NCI-H128 (cell line): ENCODE measurements around the gene CAPN14.

ENCODE experiments used
- DNase-seq: peaks from one replicate; lab custom pipeline; 2025; ENCODE audit not compliant: unreplicated experiment; lab: John Stamatoyannopoulos, UW

The CAPN14 gene, protein sequence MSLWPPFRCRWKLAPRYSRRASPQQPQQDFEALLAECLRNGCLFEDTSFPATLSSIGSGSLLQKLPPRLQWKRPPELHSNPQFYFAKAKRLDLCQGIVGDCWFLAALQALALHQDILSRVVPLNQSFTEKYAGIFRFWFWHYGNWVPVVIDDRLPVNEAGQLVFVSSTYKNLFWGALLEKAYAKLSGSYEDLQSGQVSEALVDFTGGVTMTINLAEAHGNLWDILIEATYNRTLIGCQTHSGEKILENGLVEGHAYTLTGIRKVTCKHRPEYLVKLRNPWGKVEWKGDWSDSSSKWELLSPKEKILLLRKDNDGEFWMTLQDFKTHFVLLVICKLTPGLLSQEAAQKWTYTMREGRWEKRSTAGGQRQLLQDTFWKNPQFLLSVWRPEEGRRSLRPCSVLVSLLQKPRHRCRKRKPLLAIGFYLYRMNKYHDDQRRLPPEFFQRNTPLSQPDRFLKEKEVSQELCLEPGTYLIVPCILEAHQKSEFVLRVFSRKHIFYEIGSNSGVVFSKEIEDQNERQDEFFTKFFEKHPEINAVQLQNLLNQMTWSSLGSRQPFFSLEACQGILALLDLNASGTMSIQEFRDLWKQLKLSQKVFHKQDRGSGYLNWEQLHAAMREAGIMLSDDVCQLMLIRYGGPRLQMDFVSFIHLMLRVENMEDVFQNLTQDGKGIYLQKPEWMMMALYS

DNA sequence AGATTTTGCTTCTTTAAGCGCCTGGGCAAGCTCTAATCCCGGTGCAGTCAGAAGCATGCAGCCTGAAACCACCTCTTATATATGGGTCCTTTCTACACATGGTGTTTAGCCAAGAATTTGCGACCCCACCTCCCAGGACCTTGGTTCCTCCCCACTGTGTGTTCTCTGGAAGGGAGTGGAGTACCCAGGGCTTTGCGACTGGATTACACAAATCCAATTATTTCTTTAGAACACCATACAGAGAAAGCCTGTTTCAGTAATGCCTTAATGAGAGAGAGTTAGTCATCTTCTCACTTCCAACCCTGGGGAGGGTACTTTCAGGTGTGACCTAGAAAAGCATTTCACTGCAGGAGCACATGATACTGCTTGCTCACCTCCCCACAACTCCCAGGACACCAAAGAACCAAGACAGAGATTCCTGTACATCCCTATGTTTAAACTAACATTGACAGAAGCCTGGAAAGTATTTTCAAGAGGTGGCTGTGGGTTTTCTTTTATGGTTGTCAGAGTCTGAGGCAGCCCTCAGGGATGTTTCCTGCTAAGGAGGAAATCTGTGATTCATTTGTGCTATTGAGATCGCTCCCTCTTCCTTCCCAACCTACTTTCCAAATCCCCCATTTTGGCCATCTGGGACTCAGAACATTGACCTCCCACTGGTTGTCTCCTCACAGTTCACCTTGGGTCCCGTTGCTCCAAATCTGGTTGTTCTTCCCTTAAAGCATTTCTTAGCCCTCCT, at the start of gene CAPN14:
Gene CAPN14 (minus strand): TSS at position 51 of the 736 bp plus-strand sequence. CDS start 12,068 bp downstream, outside the sequence.
- DNase-seq = no peak

DNA sequence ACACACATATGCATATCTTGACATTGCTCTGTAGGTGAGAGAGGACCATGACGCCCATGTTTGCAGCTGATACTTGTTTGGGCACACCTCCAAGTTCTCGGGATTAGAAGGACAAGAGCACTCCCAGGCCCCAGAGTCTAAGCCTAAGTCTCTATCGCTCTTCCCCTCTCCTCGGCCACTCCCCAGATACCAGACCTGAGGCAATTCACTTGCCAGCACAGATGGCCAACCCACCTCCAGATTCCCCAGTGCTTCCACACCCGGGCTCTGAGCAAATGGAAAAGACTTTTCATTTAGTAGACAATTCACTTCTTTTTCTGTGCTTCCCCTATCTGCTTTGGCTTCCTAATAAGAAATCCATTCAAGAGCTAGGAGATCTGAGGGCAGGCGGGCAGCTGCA, 49.5 kb upstream of the CAPN14 start:
- DNase-seq = no peak

DNA sequence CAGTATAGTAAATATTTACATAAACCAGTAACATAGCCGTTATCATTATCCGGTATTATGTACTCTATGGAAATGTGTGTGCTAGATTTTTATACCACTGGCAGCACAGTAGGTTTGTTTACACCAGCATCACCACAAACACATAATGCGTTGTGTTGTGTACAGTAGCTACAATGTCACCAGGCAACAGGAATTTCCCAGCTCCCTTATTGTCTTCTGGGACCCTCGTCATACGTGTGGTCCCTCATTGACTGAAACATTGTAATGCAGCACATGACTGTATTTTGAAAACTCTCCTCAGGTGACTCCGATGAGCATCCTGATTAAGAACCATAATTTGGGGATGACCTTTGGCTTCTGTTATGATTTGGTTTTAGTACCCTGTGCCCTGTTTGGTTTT, 47.9 kb upstream of the CAPN14 start:
- DNase-seq = no peak

DNA sequence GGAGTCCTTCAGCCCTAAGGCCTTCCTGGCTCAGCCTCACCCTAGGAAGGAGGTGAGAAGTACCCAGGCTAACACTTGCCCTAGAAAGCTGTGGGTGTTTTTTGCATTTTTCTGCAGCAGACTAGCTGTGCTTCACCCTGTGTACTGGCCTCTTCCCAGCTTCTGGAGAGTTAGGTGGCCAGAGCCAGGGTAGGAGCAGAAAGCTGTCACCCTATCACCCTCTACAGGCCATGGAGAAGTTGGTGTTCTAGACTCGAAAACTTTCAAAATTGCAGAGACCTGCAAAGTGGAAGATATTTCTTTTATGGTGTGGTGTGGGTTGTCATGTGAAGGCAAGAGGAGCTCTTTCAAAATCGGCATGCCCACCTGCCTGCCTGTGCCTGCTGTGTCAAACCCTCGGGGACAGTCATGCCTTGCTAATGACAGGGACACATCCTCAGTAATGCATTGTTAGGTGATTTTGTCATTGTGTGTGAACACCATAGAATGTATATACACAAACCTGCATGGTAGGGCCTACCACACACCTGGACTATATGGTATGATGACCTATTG, 46.4 kb upstream of the CAPN14 start:
- no peak for DNase-seq

DNA sequence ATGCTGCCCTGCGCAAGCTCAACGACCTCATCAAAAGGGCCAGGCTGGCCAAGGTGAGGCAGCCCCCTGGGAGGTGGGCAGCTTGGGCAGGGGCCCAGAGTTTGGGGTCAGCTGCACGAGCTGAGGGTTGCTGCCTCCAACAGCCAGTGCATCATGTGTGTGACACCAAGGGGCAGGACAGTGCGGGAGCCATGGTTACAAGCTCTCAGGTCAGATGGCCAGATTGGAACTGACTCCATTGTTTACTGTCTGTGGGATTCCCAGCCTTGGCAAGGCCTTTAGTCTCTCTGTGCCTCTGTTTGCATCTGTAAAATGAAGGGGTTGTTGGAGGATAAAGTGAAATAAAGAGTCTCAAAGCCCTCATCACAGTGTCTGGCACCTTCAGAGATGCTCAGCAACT, 43.6 kb upstream of the CAPN14 start:
- no peak for DNase-seq

DNA sequence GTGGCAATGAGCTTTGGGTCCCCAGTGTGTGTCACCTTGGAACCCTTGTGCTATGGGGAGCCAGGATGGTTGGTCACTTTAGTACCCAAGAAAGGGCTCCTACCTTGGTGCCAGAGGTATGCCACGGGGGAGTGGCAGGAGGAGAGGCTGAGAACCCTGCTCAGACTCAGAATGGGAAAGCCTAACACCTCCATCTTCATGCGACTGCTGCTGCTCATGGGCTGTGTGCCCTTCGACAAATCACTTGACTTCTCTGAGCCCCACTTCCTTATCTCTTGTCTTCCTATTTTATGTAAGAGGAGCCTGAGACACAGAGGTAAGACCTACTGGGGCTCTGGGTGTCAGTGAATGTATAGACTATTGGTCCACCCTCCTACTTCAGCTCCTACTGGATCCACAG, 41.8 kb upstream of the CAPN14 start:
- no peak for DNase-seq

DNA sequence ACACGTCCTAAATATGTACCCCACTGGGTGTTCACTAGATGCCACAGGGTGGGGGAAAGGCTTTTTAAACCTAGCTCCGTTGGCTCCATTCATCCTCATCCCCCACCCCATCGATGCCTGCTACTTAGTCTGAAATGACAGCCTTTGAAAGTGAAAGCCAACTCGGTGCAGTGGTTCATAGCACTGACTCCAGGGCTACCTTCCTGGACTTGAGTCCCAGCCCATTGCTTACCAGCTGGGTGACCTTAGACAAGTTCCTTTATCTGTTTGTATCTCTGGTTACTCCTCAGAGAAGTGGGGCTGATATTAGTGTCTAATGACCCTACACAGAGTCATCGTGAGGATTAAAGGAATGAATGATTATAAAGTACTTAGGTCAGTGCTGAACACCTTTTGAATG, 41.0 kb upstream of the CAPN14 start:
- DNase-seq = no peak

DNA sequence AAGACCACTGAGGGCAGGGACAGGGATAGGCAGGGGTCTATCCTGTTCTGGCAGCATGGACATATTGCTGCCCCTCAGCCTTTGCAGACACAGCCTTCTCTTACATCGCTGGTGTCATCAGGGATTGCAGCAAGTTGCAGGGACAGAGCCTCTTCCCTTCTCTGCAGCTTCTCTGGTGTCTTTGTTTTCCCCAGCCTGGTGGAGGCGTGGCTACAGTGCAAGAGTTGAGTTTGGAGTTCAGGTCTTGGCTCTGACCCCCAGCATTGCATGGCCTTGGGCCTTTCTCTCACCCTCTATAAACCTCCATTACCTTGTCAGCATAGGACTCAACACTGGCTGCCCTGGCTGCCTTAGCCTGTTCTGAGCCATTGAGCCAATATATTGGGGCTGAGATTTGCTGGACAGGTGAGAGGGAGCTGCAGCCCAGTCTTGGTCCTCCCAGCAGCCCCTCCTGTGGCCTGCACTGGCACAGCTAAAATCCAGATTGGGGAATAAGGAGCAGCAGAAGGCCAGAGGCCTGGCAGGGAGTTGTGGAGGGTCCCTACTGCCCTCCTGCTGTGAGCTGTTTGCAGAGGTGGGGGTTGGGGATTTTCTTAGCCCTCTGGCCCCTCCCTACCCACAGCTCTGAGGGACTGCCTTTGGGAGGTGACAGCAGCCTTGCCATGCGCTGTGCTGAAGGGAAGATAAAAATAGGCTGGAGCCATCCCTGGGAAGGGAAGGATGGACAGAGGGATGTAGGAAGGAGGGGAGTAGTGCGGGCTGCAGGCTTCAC, 39.5 kb upstream of the CAPN14 start:
- DNase-seq = no peak

DNA sequence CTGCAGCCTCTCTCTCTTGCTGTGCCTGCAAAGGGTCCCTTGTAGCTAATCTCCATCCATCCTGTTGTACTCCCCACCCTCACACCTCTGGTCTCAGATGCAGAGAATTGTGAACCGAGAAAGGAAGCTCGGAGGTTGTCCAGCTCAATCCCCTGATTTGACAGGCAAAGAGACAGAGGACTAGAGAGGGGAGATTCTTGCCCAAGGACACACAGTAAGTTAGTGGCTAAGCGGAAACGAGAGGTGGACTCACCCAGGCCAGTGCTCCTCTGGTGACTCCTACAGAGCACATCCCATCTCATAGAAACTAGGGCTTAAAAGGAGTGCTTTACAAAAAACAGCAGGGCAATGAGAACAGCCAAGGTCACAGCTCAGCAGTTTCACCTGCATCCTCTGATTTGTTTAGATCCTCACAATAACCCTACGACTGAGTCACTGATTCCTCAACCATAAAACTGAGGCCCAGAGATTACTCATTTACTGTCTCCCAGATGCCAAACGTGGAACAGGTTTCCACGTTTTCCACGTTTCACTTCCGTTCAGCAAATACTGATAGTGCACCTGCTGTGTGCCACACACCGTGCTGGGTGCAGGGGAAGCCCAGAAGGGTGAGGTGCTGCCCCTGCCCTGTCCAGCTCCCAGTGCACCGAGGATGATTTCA, 38.7 kb upstream of the CAPN14 start:
- no peak for DNase-seq

DNA sequence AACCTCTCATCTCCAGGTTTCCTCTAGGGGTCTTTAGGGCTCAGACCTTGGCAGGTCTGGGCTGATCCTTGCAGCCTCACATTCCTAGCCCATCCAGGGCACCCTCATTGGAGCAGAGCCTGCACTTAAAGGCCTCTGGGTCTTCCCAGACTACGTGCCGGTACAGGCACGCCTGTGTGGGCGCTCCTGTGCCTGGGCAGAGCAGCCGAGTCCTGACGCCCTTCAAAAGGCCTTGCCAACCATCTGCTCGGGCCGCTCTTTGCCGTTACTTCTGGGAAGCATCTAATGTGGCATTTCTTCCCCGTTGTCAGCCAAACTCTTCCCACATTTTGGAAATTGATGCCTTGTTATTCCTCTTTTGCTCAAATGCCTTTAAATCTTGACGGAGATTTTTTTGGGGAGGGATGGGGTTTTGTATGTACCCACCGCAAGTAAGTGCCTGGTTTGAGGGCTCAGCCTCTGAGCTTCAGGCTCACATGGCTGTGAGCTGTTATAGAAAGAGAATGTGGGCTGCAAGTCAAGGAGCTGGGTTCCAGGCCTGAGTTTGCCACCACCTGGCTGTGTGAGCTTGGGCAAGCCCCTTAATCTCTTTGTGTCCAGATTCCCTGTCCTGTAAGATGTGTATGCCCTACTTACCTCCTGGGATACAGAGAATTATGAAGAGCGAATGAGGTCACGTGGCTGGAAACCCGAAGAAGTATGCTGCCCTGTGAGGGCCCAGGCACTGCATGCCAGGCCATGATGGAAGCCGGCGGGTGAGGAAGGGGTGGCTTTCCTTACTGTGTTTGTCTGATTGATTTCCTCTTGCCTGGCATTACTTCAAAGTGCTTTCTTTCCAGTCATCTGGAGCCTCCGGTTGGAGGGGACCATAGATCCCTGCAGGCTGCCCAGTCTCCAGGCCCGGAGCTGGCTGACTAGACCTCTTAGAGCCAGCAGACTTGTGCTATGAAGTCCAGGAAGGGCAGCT, 37.2 kb upstream of the CAPN14 start:
- no peak for DNase-seq

DNA sequence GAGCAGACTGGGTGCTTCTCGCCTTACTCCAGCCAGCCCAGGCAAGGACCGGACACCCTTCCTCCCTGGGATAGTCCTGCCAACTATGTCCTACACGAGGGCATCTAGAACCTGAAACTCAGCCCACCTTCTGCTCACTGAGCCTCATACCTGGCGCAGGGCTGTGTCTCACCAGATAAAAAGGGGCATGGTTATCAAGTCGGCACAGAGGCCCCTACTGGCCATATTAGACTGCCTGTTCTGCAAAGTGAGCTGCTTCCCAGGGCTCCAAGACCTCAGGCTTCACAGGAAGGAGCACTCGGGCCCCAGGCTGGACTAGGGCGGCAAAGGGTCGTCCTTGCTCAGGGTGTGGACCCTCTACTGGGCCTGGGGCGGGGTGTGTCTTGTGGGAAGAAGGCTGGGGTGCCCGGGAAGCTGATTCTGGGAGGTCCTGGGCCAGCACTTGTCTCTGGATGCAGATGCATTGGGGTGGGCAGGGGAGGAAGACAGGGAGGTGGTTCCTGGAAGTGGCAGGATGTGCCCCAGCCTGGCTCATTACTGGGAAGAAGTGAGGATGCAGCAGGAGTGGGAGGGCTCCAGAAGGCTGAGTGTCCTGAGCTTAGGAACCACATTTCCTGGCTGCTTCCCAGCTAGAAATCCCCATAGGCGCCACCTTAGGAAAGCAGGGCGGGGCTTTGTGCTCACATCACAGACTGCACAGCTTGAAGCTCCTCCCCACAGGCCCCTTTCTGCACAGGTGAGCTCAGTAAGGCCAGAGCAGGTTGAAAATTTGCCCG, 36.2 kb upstream of the CAPN14 start:
- DNase-seq = no peak

DNA sequence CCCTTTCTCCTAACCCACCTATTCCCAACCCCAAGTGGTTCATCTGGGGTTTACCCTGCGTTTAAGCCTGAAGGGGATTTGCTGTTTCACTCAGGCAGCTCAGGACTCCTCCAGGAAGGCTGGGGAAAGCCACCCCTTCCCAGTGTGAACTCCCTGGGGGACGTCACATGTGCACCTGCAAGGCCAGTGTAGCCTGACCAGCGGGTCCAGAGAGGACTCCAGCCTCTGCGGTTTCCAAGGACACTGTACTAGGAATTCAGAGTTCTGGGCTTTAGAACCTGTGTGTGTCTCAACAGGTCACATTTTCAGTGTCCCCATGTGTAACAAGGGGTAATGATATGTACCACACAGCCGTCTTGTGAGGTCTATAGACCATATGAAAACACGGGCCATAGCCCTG, 34.5 kb upstream of the CAPN14 start:
- DNase-seq = no peak

DNA sequence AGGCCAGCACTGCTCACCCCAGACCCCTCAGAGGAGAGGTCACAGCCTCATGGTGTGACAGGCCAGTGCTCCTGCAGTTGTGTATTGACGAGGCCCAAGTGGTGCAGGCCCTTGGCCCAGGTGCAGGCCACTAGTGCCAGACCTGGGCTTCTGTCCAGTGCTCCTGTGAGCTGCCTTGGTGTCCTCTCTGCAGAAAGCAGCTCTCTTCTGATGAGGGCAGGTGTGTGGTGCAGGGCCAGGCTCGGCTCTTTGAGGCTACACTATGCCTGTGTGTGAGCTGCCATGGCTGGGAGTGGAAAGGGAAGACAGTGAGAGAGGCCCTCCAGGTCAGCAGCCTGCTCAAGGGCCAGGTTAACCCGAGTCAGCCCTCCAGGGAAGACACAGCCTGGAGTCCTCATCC, 33.7 kb upstream of the CAPN14 start:
- DNase-seq = no peak

DNA sequence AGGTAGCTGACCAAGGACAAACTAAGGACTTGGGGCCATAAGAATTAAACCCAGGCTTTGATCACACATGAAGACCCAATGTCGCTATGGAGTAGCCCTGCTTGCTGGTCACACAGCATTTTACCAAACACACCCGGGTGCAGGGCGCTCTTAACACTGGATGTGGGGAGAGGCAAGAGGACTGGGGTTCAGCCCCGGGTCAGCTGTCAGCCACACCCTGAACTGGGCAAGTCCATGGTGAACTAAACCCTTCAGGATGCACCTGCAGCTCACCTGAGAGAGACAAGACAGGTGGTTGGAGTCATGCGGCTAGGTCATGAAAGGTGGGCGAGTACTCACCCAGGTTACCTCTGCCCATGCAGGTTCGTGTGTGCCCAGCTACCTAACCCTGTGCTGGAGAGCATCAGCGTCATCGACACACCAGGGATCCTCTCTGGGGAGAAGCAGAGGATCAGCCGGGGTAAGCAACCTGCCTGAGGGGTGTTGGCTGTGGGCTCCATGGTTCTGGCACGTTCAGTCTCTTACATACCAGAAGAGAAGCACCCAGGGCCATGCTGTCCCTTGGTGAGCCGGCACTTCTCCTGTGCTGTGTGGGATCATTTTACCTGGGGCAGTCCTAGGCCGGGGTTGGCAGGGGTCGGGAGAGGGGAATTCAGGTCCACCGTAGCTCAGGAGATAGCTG, 31.8 kb upstream of the CAPN14 start:
- no peak for DNase-seq

DNA sequence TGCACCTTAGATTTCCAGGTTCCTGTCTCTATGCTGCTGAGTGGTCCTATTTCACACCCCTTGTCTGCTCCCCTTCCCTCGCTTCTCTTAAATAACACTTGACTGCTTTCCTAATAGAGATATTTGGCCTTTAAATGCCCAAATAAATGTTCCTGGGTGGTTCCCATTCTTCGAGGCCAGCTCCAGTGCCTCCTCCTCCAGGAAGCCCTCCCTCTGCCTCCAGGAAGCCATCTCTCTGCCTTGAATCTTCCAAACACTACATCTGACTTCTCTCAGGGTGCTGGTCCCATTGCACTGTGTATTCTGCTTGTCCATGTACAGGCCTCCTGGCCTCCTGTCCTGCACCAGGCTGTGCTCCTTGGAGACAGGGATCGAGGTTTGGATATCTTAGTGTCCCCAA, 30.8 kb upstream of the CAPN14 start:
- no peak for DNase-seq

DNA sequence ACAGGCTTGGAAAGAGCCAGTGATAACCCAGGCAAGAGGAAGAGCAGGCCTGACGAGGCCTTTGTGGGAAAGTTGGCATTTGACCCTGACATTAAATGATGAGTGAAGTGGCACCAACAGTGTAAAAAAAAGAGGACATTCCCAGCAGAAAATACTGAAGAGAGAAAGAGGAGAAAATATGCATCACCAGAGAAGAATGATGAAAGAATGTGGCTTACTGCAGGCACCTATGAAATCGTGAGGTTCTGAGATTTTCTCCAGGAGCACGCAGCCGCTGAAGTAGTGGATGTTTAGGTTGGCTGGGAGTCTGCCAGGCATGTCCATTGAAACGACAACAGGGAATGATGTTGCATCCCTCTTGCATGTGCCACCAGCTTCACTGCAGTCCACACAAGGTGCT, 30.4 kb upstream of the CAPN14 start:
- no peak for DNase-seq

DNA sequence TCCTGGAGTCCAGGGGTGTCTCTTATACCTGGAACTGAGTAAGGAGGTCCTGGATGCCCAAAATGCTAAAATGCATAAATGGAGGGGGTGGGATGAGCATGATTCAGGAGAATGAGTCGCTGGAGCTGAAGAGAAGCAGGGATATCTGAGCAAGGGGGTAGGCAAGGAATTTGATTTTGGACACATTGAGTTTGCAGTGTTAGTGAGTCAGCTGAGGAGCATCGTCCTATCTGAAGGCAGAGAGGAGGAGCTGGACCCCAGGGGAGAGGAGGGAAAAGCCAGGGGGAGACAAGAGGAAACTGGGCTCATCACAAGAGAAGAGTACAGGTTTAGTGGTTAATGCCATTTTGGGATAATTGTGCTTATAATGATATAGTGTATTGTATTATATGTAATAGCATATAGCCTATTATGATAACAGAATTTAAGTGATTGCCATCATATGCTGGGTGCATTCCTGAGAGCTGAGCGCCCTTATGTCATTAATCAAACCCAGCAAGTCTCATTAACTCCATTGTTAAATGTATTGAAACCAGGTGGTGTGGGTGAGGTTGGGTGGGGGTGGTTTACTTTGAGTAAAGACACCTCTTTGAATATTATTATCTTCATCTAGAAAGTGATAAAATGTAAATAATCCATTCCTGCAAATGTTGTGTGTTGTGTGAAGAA, 29.0 kb upstream of the CAPN14 start:
- DNase-seq = no peak
